Ishikawa (cell line): ENCODE data around the gene SRGAP1.

ENCODE experiments used
- CEBPB ChIP-seq: IDR thresholded peaks from 2 replicates; pipeline ENCODE4 v1.6.1; 2012
- CREB1 ChIP-seq: IDR thresholded peaks from 2 replicates; pipeline ENCODE4 v1.6.1; 2012; ENCODE audit warnings: low read depth
- EGR1 ChIP-seq: IDR thresholded peaks from 2 replicates; pipeline ENCODE4 v1.6.1; 2012
- EP300 ChIP-seq: IDR thresholded peaks from 2 replicates; pipeline ENCODE4 v1.6.1; 2012; ENCODE audit warnings: borderline replicate concordance
- FOXM1 ChIP-seq: IDR thresholded peaks from 2 replicates; pipeline ENCODE4 v1.6.1; 2012; ENCODE audit warnings: low read depth, borderline replicate concordance
- MAX ChIP-seq: IDR thresholded peaks from 2 replicates; pipeline ENCODE4 v1.6.1; 2012
- NFIC ChIP-seq: IDR thresholded peaks from 2 replicates; pipeline ENCODE4 v1.6.1; 2012
- REST ChIP-seq: IDR thresholded peaks from 2 replicates; pipeline ENCODE4 v1.6.1; 2012; ENCODE audit warnings: low read depth, mild to moderate bottlenecking
- TAF1 ChIP-seq: IDR thresholded peaks from 2 replicates; pipeline ENCODE4 v1.6.1; 2012; ENCODE audit warnings: low read depth, mild to moderate bottlenecking
- TCF12 ChIP-seq: IDR thresholded peaks from 2 replicates; pipeline ENCODE4 v1.6.1; 2012; ENCODE audit warnings: low read depth
- TEAD4 ChIP-seq: IDR thresholded peaks from 2 replicates; pipeline ENCODE4 v1.6.1; 2012
- USF1 ChIP-seq: IDR thresholded peaks from 2 replicates; pipeline ENCODE4 v1.6.1; 2012
- YY1 ChIP-seq: IDR thresholded peaks from 2 replicates; pipeline ENCODE4 v1.6.1; 2012; ENCODE audit warnings: low read depth
- ZBTB7A ChIP-seq: IDR thresholded peaks from 2 replicates; pipeline ENCODE4 v1.6.1; 2012; ENCODE audit warnings: low read depth

Gene SRGAP1

GRCh38 chr12:63820427-63820826 is 24.1 kb upstream of the SRGAP1 start:
- TF ChIP-seq ZBTB7A (no peak), REST (peak; percentile 76)

- no peak for TF ChIP-seq EP300
- TF ChIP-seq CEBPB: no peak
- TF ChIP-seq MAX: no peak
- no peak for TF ChIP-seq CREB1
- TF ChIP-seq TCF12: no peak
- TF ChIP-seq FOXM1: no peak
- TF ChIP-seq YY1: no peak
- no peak for TF ChIP-seq TAF1
- TF ChIP-seq NFIC: no peak
- no peak for TF ChIP-seq REST
Observed at GRCh38 chr12:63821781-63822251, 22.7 kb upstream of the SRGAP1 start.

GRCh38 chr12:63822352-63822751 is 22.1 kb upstream of the SRGAP1 start:
- TF ChIP-seq REST (no peak), EGR1 (no peak), TEAD4 (no peak), USF1 (no peak), NFIC (no peak), YY1 (no peak), MAX (no peak)

- TF ChIP-seq YY1: no peak
- TF ChIP-seq TEAD4: no peak
- TF ChIP-seq CREB1: no peak
- TF ChIP-seq TCF12: no peak
- TF ChIP-seq EP300: no peak
- no peak for TF ChIP-seq CEBPB
- no peak for TF ChIP-seq FOXM1
- TF ChIP-seq MAX: no peak
- TF ChIP-seq ZBTB7A: no peak
- no peak for TF ChIP-seq TAF1
- no peak for TF ChIP-seq REST
- no peak for TF ChIP-seq NFIC
Observed at GRCh38 chr12:63823040-63823439, 21.5 kb upstream of the SRGAP1 start.
